Activated CD4-positive, alpha-beta memory T cell treated with anti-CD3 and anti-CD28 coated beads, Interleukin-2, amount 10 ng/mL, durations not matched to agents 7 days and 5 days (primary cell): ENCODE measurements around the gene SPDYE3. TPM values are rescaled to one million over a fixed set of nuclear protein-coding genes. Genes with fewer than 3 reads are reported as not detected.
"Not testable (repeated sequence)": the region's sequence is repeated elsewhere in the genome, so short reads cannot be mapped to it uniquely, and the experiment has no call there.

ENCODE experiments used
- CTCF ChIA-PET: fragments of 350-600 bp; sonication (Branson Sonifier 250); formaldehyde crosslinking; loops from one replicate; lab custom pipeline; 2021; ENCODE audit warnings: antibody characterized with exemption, inconsistent platforms; lab: Charles Lee
- POLR2A ChIA-PET: fragments of 350-600 bp; sonication (Branson Sonifier 250); formaldehyde crosslinking; loops from one replicate; lab custom pipeline; 2021; ENCODE audit warnings: antibody characterized with exemption; lab: Charles Lee
- DNase-seq: peaks from one replicate; pipeline ENCODE4 v3.0.0-alpha.2; 2020
- H3K27ac Mint-ChIP-seq: one replicate; pipeline ENCODE4 v1.8.0; 2021; ENCODE audit warnings: mild to moderate bottlenecking, mixed read lengths
- H3K27me3 Mint-ChIP-seq: one replicate; pipeline ENCODE4 v1.8.0; 2021; ENCODE audit warnings: mixed read lengths
- H3K36me3 Mint-ChIP-seq: one replicate; pipeline ENCODE4 v1.8.0; 2021; ENCODE audit warnings: low read depth, mixed read lengths
- H3K4me1 Mint-ChIP-seq: one replicate; pipeline ENCODE4 v1.8.0; 2021; ENCODE audit warnings: mixed read lengths
- H3K4me3 Mint-ChIP-seq: one replicate; pipeline ENCODE4 v1.8.0; 2021; ENCODE audit warnings: mild to moderate bottlenecking, mixed read lengths
- H3K9me3 Mint-ChIP-seq: one replicate; pipeline ENCODE4 v1.8.0; 2021; ENCODE audit warnings: mixed read lengths
- total RNA-seq, 2 experiments: library from RNA; stranded (reverse); gene quantifications; one replicate each; pipeline ENCODE4 v1.2.3, GENCODE V29; 2021

The SPDYE3 gene
- total RNA-seq, 2 experiments from 2014 or later, result not detected

DNA sequence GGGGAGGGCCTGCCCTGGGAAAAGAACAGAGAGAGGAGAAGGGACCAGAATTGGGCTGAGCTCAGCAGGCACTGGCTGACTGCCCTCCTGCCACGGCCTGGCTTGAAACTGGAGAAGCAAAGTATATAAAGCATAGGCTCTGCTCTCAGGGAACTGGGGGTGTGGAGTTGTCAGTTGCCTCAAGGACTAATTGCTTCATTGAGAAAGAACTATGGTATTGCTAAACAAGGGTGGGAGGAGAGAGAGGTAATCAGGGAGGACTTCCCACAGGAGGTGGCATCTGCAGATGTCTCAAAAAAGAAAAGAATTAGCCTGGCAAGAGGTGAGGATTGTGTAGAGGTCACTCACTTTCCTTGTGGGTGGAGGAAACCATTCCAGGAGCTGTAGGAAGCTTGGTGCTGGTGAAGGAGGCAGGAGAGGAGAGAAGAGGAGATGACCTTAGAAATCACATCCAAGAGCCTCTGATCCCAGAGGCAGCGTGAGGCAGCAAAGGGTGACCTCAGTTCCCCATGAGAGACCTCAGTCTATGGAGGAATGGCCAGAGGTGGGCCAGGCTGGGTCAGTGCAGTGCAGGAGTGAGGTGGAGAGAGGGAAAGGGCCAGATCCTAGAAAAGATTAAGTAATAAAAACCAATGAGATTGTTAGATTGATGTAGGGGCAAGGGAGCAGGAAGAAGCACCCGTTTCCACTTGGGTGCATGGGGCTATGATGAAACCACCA, 52.8 kb downstream of the SPDYE3 start:
- H3K4me3 Mint-ChIP-seq, result no peak overlapping the region
- no peaks in the 10 kb centered on the region for H3K9me3 Mint-ChIP-seq
- POLR2A ChIA-PET, result interaction anchor here (1.5 to 1.6 kb wide), 2 partner anchors 25 to 42 kb away, joined by 3 to 4 read pairs; no protein-coding TSS in a partner anchor
- peaks cover 67% of the 10 kb centered on the region for H3K36me3 Mint-ChIP-seq
- no peak overlapping the region for H3K27ac Mint-ChIP-seq
- no peaks in the 10 kb centered on the region for H3K27me3 Mint-ChIP-seq
- peaks cover 12% of the 10 kb centered on the region for H3K4me1 Mint-ChIP-seq
- CTCF ChIA-PET, result interaction anchor here (2.0 kb wide), 1 partner anchor 48 kb away, joined by 6 read pairs; no protein-coding TSS in a partner anchor
- no peak for DNase-seq

DNA sequence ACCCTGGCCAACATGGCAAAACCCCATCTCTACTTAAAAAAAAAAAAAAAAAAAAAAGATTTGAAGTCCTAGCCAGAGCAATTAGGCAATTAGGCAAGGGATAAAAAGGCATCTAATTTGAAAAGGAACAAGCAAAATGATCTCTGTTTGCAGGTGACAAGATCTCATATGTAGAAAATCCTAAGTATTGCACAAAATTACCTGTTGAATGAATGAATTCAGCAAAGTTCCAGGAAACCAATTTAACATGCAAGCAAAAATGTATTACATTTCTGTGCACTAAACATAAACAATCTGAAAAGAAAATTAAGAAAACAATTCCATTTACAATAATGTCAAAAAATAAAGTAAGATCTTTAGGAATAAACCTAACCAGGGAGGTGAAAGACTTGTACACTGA, 55.6 kb downstream of the SPDYE3 start:
- POLR2A ChIA-PET, result interaction anchor here (1.3 kb wide), 1 partner anchor 65 kb away, joined by 3 read pairs; the partner anchor contains the start of gene ZCWPW1
- H3K9me3 Mint-ChIP-seq, result no peaks in the 10 kb centered on the region
- CTCF ChIA-PET, result no interaction called here
- peaks cover 28% of the 10 kb centered on the region for H3K4me1 Mint-ChIP-seq
- no peak overlapping the region for H3K27ac Mint-ChIP-seq
- no peaks in the 10 kb centered on the region for H3K27me3 Mint-ChIP-seq
- no peak for DNase-seq
- H3K4me3 Mint-ChIP-seq, result no peak overlapping the region
- H3K36me3 Mint-ChIP-seq, result peaks cover 66% of the 10 kb centered on the region

DNA sequence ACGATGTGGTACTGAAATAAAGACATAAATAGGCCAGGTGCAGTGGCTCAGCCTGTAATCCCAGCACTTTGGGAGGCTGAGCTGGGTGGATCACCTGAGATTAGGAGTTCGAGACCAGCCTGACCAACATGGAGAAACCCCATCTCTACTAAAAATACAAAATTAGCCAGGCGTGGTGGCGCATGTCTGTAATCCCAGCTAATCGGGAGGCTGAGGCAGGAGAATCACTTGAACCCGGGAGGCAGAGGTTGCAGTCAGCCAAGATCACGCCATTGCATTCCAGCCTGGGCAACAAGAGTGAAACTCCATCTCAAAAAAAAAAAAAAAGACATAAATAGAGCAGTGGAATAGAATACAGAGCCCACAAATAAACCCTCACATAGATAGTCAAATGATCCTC, 56.3 kb downstream of the SPDYE3 start:
- Mint-ChIP-seq H3K36me3 (peaks cover 63% of the 10 kb centered on the region), H3K4me1 (peaks cover 28% of the 10 kb centered on the region)
- DNase-seq, H3K4me3 Mint-ChIP-seq, H3K27me3 Mint-ChIP-seq, CTCF ChIA-PET, POLR2A ChIA-PET, H3K9me3 Mint-ChIP-seq, H3K27ac Mint-ChIP-seq: not testable (repeated sequence)

DNA sequence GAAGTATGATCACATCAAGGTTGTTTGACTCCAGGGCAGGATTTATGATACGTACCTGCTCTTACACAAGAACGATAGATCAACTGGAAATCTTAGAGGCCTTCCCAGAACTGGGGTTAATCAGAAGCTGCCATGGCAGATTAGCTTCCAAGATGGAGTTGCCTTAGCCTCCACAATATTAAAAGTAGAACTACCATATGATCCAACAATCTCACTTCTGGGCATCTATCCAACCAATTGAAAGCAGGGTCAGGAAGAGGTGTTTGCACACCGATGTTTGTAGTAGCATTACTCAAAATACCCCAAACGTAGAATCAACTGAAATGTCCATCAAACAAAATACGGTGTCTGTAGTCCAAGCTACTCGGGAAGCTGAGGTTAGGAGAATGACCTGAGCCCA, 57.0 kb downstream of the SPDYE3 start:
- H3K27ac Mint-ChIP-seq, result peak overlapping the region; percentile 18
- H3K36me3 Mint-ChIP-seq, result peaks cover 56% of the 10 kb centered on the region
- CTCF ChIA-PET, result interaction anchor here (1.5 to 2.3 kb wide), 2 partner anchors 43 to 232 kb away, joined by 4 to 14 read pairs; no protein-coding TSS in a partner anchor

DNA sequence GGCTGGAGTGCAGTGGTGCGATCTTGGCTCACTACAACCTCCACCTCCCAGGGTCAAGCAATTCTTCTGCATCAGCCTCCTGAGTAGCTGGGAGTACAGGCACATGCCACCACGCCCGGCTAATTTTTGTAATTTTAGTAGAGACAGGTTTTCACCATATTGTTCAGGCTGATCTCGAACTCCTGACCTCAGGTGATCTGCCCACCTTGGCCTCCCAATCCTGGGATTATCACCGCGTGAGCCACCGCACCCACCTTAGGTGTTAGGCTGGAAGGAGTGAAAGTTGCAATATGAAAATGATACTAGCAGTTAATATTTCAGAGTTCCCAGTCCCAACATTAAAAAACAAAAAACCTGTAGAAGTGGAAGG, 58.5 kb downstream of the SPDYE3 start:
- H3K4me3 Mint-ChIP-seq, DNase-seq: not testable (repeated sequence)

More for the DNA sequence above, 57.0 kb downstream of the SPDYE3 start:
- no peak overlapping the region for H3K4me3 Mint-ChIP-seq
- H3K27me3 Mint-ChIP-seq, result no peaks in the 10 kb centered on the region
- no peak for DNase-seq
- H3K9me3 Mint-ChIP-seq, result no peaks in the 10 kb centered on the region
- peaks cover 30% of the 10 kb centered on the region for H3K4me1 Mint-ChIP-seq
- POLR2A ChIA-PET, result interaction anchor here (0.8 to 1.4 kb wide), 4 partner anchors 11 to 187 kb away, joined by 3 read pairs; partner anchors contain the start of genes GPC2 and STAG3

DNA sequence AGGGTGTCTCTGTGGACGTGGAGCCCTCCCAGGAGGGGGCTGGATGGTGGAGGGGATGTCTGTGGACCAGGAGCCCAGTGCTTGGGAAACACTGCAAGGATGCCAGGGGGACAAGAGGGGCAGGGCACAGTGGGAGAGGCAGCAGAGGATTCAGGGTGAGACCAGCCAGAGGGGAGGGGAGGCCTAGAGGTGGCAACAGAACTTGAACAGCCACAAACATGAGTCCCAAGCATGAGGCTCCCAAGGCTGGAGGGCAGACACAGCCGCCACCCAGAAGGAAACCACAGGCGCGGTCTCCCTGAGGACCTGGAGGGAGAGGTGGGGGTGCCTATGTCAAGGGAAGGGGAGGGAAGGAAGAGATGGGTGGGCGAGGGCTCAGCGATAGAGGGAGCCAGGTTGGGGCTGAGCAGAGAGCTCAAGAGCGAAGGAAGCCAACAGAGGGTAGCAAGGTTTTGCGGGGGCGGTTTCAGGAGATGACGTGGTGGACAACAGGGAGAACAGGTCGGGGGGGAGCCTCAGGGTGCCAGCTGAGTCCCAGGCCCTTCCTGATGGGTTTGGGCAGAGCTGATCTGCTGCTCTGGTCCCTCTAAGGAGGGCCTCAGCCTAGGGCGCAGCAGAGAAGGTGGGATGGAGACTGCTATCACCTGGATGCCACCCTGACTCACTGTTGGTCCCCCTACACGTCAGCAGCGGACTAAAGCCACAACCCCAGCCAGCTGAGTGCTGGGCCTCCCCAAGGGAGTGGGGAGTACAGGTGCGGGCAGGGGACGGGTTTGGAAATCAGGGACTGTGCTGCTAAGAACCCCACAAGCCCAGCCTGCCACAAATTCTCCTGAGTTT, 59.1 kb downstream of the SPDYE3 start:
- no peak overlapping the region for H3K4me3 Mint-ChIP-seq
- no peak for DNase-seq

More for the DNA sequence above, 58.5 kb downstream of the SPDYE3 start:
- H3K4me1 Mint-ChIP-seq, result peaks cover 30% of the 10 kb centered on the region
- H3K36me3 Mint-ChIP-seq, result peaks cover 44% of the 10 kb centered on the region
- H3K27ac Mint-ChIP-seq, result peak overlapping the region; percentile 50
- ChIA-PET POLR2A (interaction anchor here (1.0 to 1.4 kb wide), 3 partner anchors 10 to 20 kb away, joined by 3 read pairs; no protein-coding TSS in a partner anchor), CTCF (interaction anchor here (0.7 to 2.3 kb wide), 5 partner anchors 42 to 148 kb away, joined by 3 to 14 read pairs (median 4); no protein-coding TSS in a partner anchor)
- not testable (repeated sequence) for H3K27me3 Mint-ChIP-seq, H3K9me3 Mint-ChIP-seq

DNA sequence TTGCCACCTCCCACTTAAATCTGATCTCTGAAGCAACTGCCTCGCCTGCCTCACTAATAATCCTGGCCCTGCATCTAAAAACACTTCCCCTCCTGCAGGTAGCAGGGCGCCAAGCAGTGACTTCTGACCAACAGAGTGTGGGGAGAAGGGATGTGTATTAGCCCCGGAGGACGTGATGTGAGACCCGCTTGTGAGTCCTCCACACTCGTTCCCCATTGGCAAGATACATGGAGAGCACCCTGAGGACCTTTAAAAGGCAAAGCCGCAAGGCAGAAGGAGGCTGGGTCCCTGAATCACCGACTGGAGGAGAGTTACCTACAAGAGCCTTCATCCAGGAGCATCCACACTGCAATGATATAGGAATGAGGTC, 59.7 kb downstream of the SPDYE3 start:
- no peak overlapping the region for H3K27ac Mint-ChIP-seq

More for the DNA sequence above, 59.1 kb downstream of the SPDYE3 start:
- peaks cover 41% of the 10 kb centered on the region for H3K36me3 Mint-ChIP-seq
- no peaks in the 10 kb centered on the region for H3K9me3 Mint-ChIP-seq
- H3K27ac Mint-ChIP-seq, result peak overlapping the region; percentile 50
- ChIA-PET CTCF (interaction anchor here (0.7 to 2.3 kb wide), 4 partner anchors 22 to 148 kb away, joined by 3 to 14 read pairs (median 4); no protein-coding TSS in a partner anchor), POLR2A (no interaction called here)
- no peaks in the 10 kb centered on the region for H3K27me3 Mint-ChIP-seq
- peaks cover 32% of the 10 kb centered on the region for H3K4me1 Mint-ChIP-seq

DNA sequence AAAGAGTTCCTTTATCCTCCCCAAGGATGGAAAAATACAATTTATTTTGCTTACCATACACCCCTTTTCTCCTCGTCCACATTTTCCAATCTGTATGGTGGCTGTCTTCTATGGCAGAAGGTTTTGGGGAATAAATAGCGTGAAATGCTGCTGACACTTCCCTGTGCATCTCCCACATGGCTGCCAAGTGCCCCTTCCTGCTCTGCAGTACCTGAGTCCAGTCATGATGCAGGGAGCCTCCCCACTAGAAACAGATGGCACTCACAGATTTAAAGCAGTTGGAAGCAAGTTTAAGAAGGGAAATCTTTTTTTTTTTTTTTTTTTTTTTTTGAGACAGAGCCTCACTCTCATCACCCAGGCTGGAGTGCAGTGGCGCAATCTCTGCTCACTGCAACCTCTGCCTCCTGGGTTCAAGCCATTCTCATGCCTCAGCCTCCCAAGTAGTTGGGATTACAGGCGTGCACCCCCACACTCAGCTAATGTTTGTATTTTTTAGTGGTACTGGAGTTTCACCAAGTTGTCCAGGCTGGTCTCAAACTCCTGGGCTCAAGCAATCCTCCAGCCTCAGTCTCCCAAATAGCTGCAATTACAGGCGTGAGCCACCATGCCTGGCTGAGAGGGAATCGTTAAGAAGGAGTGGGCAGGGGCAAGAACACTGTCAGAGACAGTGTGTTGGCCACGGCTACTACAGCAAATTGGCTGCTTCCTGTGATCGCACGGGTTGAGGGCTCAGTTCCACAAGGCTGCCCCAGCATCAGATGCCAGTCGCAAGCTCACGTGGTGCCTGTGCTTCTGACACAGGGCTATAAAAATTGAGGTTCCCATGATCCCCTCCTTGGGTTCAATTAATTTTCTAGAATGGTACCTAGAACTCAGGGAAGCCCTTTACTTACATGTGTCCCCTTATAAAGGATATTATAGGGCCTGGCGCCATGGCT, 60.4 kb downstream of the SPDYE3 start:
- Mint-ChIP-seq H3K4me1 (peaks cover 40% of the 10 kb centered on the region), H3K27ac (no peak overlapping the region), H3K4me3 (no peak overlapping the region), H3K9me3 (no peaks in the 10 kb centered on the region), H3K27me3 (no peaks in the 10 kb centered on the region), H3K36me3 (peaks cover 30% of the 10 kb centered on the region)
- no peak for DNase-seq
- ChIA-PET CTCF (interaction anchor here (0.6 to 0.7 kb wide), 2 partner anchors 12 to 13 kb away, joined by 3 to 4 read pairs; no protein-coding TSS in a partner anchor), POLR2A (no interaction called here)

More for the DNA sequence above, 59.7 kb downstream of the SPDYE3 start:
- peaks cover 37% of the 10 kb centered on the region for H3K4me1 Mint-ChIP-seq
- peaks cover 35% of the 10 kb centered on the region for H3K36me3 Mint-ChIP-seq
- no peaks in the 10 kb centered on the region for H3K27me3 Mint-ChIP-seq
- POLR2A ChIA-PET, result no interaction called here
- no peaks in the 10 kb centered on the region for H3K9me3 Mint-ChIP-seq
- H3K4me3 Mint-ChIP-seq, result no peak overlapping the region
- DNase-seq, result no peak
- CTCF ChIA-PET, result interaction anchor here (0.8 kb wide), 1 partner anchor 22 kb away, joined by 4 read pairs; no protein-coding TSS in a partner anchor

DNA sequence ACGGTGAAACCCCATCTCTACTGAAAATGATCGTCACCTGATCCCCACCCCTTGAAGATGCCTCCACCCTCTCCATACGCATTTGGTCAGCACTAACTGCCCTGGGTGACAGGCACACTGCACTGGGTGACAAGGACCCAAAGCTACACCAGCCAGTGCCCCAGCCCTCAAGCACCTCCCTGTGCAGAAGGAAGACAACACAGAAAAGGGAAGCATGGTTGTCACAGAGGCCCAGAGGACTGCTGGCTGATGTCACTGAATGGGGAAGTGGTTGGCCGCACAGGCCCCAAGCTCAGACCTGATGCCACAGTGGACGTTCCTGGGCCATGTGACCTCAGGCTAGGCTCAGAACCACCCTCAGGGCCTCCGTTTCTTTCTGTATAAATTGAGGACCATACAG, 61.6 kb downstream of the SPDYE3 start:
- Mint-ChIP-seq H3K27ac (no peak overlapping the region), H3K27me3 (no peaks in the 10 kb centered on the region), H3K36me3 (peaks cover 19% of the 10 kb centered on the region), H3K9me3 (no peaks in the 10 kb centered on the region), H3K4me3 (no peak overlapping the region), H3K4me1 (peaks cover 38% of the 10 kb centered on the region)
- no peak for DNase-seq
- CTCF ChIA-PET, result no interaction called here
- POLR2A ChIA-PET, result interaction anchor here (1.1 kb wide), 1 partner anchor 32 kb away, joined by 3 read pairs; no protein-coding TSS in a partner anchor

DNA sequence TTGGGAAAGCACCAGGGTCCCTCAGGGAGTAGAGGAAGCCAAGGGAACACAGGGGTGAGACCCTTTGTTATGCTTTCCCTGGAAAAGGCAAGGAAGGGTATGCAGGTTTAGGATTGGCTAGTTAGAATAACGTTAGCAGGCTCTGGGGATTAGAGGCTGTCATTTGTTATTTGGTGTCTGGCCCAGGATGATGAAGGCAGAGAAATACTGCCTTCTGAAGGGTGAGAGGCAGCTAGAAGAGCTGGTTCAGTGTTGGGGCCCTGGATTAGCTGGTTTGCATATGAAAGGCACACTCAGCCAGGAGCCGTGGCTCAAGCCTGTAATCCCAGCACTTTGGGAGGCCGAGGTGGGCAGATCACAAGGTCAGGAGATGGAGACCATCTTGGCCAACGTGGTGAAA, 62.8 kb downstream of the SPDYE3 start:
- no peaks in the 10 kb centered on the region for H3K27me3 Mint-ChIP-seq
- peaks cover 11% of the 10 kb centered on the region for H3K36me3 Mint-ChIP-seq
- peaks cover 38% of the 10 kb centered on the region for H3K4me1 Mint-ChIP-seq
- POLR2A ChIA-PET, result no interaction called here
- CTCF ChIA-PET, result no interaction called here
- DNase-seq, result no peak
- H3K27ac Mint-ChIP-seq, result no peak overlapping the region
- H3K4me3 Mint-ChIP-seq, result no peak overlapping the region
- H3K9me3 Mint-ChIP-seq, result no peaks in the 10 kb centered on the region

DNA sequence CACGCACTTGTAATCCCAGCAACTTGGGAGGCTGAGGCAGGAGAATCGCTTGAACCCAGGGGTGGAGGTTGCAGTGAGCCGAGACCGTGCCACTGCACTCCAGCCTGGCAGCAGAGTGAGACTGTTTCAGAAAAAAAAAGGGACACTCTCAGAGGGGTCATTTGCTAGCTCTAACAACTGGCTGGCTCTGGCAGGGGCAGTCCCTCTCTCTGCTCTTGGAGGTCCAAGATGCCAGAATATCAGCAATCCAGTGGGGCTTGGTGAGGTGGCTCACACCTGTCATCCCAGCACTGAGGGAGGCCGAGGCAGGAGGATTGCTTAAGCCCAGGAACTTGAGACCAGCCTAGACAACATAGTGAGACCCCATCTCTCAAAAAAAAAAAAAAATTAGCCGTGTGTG, 63.2 kb downstream of the SPDYE3 start:
- peaks cover 8% of the 10 kb centered on the region for H3K36me3 Mint-ChIP-seq
- H3K27me3 Mint-ChIP-seq, result no peaks in the 10 kb centered on the region
- H3K4me3 Mint-ChIP-seq, result no peak overlapping the region
- H3K9me3 Mint-ChIP-seq, result no peaks in the 10 kb centered on the region
- peaks cover 34% of the 10 kb centered on the region for H3K4me1 Mint-ChIP-seq
- H3K27ac Mint-ChIP-seq, result no peak overlapping the region
- ChIA-PET POLR2A (no interaction called here), CTCF (no interaction called here)
- DNase-seq, result no peak
